HG03558 (cell line): ENCODE measurements around the gene RAP1B.

ENCODE experiments used
- ATAC-seq: cut with Tn5 transposase; IDR thresholded peaks from one replicate; pipeline ENCODE4 v1.9.1; 2021; ENCODE audit warnings: moderate number of reproducible peaks; ENCODE audit not compliant: unreplicated experiment; ENCODE audit errors: extremely low read depth

RAP1B gene

GRCh38 chr12:68610370-68611093 lies at the start of gene RAP1B:
Gene RAP1B (plus strand): TSS chr12:68610899. CDS start chr12:68648725, 37,826 bp downstream.
- peak; percentile 70 for ATAC-seq

GRCh38 chr12:68561830-68562229 lies 48.9 kb upstream of the RAP1B start:
- no peak for ATAC-seq

- no peak for ATAC-seq
Measured at GRCh38 chr12:68564166-68564565, 46.5 kb upstream of the RAP1B start.

- no peak for ATAC-seq
Measured at GRCh38 chr12:68565391-68565903, 45.3 kb upstream of the RAP1B start.

GRCh38 chr12:68568922-68569569 lies 41.7 kb upstream of the RAP1B start:
- no peak for ATAC-seq

GRCh38 chr12:68572661-68573060 lies 38.0 kb upstream of the RAP1B start:
- ATAC-seq: no peak

- no peak for ATAC-seq
Measured at GRCh38 chr12:68573406-68573805, 37.3 kb upstream of the RAP1B start.

GRCh38 chr12:68577949-68578348 lies 32.8 kb upstream of the RAP1B start:
- ATAC-seq: no peak

- no peak for ATAC-seq
Measured at GRCh38 chr12:68578765-68579164, 31.9 kb upstream of the RAP1B start.

- no peak for ATAC-seq
Measured at GRCh38 chr12:68579254-68579653, 31.4 kb upstream of the RAP1B start.

- no peak for ATAC-seq
Measured at GRCh38 chr12:68580911-68581310, 29.8 kb upstream of the RAP1B start.

- ATAC-seq: no peak
Measured at GRCh38 chr12:68581926-68582325, 28.8 kb upstream of the RAP1B start.

GRCh38 chr12:68585966-68586365 lies 24.7 kb upstream of the RAP1B start:
- ATAC-seq: no peak

- no peak for ATAC-seq
Measured at GRCh38 chr12:68587448-68587873, 23.2 kb upstream of the RAP1B start.

GRCh38 chr12:68589194-68589593 lies 21.5 kb upstream of the RAP1B start:
- ATAC-seq: no peak

GRCh38 chr12:68591734-68592418 lies 18.8 kb upstream of the RAP1B start:
- no peak for ATAC-seq

- no peak for ATAC-seq
Measured at GRCh38 chr12:68595241-68595640, 15.5 kb upstream of the RAP1B start.

- ATAC-seq: no peak
Measured at GRCh38 chr12:68601767-68602166, 8.9 kb upstream of the RAP1B start.

GRCh38 chr12:68602720-68603119 lies 8.0 kb upstream of the RAP1B start:
- no peak for ATAC-seq

GRCh38 chr12:68608191-68608590 lies 2.5 kb upstream of the RAP1B start:
- ATAC-seq: no peak

- ATAC-seq: no peak
Measured at GRCh38 chr12:68609998-68610369, 715 bp upstream of the RAP1B start.
